Upper lobe of left lung (tissue), 6 donors: Measurements from ENCODE around the gene HS6ST2. TPM values are rescaled to one million over a fixed set of nuclear protein-coding genes. Genes with fewer than 3 reads are reported as not detected.

Experiments
- ATAC-seq, 2 donors: fragments of 200-7000 bp; cut with Tn5 transposase; one replicate each; pipeline ENCODE4 v1.9.1; 2022; ENCODE audit warnings: mild to moderate bottlenecking in 2 of 2, moderate library complexity in 2 of 2; ENCODE audit not compliant: low FRiP score in 2 of 2
- DNase-seq, 2 donors: peaks; one replicate each; pipeline ENCODE4 v3.0.0-alpha.2; 2019 to 2020
- H3K27ac ChIP-seq, 4 donors: fragments of 200-600 bp; sonication (generic); one replicate each; pipeline ENCODE4 v1.5.1; 2016 to 2019
- H3K27me3 ChIP-seq, 4 donors: fragments of 200-600 bp; sonication (generic); one replicate each; pipeline ENCODE4 v1.5.1; 2017 to 2019
- H3K36me3 ChIP-seq, 4 donors: fragments of 200-600 bp; sonication (generic); one replicate each; pipeline ENCODE4 v1.5.1; 2016 to 2019
- H3K4me1 ChIP-seq, 4 donors: fragments of 200-600 bp; sonication (generic); one replicate each; pipeline ENCODE4 v1.5.1; 2018 to 2019
- H3K4me3 ChIP-seq, 4 donors: fragments of 200-600 bp; sonication (generic); one replicate each; pipeline ENCODE4 v1.5.1; 2017 to 2019; ENCODE audit warnings: mild to moderate bottlenecking in 2 of 4, moderate library complexity in 1 of 4
- H3K9me3 ChIP-seq, 4 donors: fragments of 200-600 bp; sonication (generic); one replicate each; pipeline ENCODE4 v1.5.1; 2018 to 2019
- CTCF ChIP-seq, 6 experiments: fragments of 450-650 bp in 4 of 6; fragments of 200-600 bp in 2 of 6; sonication (generic) in 2 of 6; IDR thresholded peaks; one replicate each; pipeline ENCODE4 v1.5.1; 2016 to 2019; ENCODE audit warnings: antibody characterized with exemption in 6 of 6
- EP300 ChIP-seq, 4 donors: sonication (generic); formaldehyde crosslinking; IDR thresholded peaks; one replicate each; pipeline ENCODE4 v1.5.1; 2017; ENCODE audit warnings: antibody characterized with exemption in 4 of 4, control low read depth in 2 of 4
- POLR2A ChIP-seq, 4 donors: fragments of 450-650 bp; IDR thresholded peaks; one replicate each; pipeline ENCODE4 v1.5.1; 2016 to 2017; ENCODE audit warnings: antibody characterized with exemption in 4 of 4, mild to moderate bottlenecking in 2 of 4
- POLR2AphosphoS5 ChIP-seq, 2 donors: sonication (generic); formaldehyde crosslinking; IDR thresholded peaks; one replicate each; pipeline ENCODE4 v1.5.1; 2017; ENCODE audit warnings: antibody characterized with exemption in 2 of 2
- WGBS, 2 donors: methylation state at CpG; one replicate each; pipeline ENCODE4 v1.1.5; 2017 to 2018; 5-methylcytosine and 5-hydroxymethylcytosine counted together
- total RNA-seq, 6 donors: library from RNA; depleted of rRNA in 4 of 6; stranded (reverse); fragments of >200 nt in 4 of 6; gene quantifications; one replicate each; pipeline versions ENCODE4 v1.1.0 to v1.2.1, GENCODE V29; 2016 to 2021
- donor health status: DM: no; HTN: no; CAD: no; lungs with moderate emphysema.
- donor health status: DM: no; HTN: yes; CAD: no; lungs with severe emphysema.

HS6ST2 gene
- total RNA-seq, 6 donors from 2014 or later: 0.30 to 2.5 (median 1.2) TPM

GRCh38 chrX:132774010-132774714 lies 184.3 kb downstream of the HS6ST2 start:
- Histone ChIP-seq H3K4me1 (no peaks in the 10 kb centered on the region), H3K9me3 (no peaks in the 10 kb centered on the region), H3K27me3 (no peaks in the 10 kb centered on the region), H3K27ac (no peak overlapping the region), H3K36me3 (no peaks in the 10 kb centered on the region), H3K4me3 (no peak overlapping the region)
- ATAC-seq (no peak), DNase-seq (no peak)
- 58 to 67% methylated on average over 5 of the region's 5 CpGs for WGBS, 2 donors
- TF ChIP-seq POLR2A (IDR thresholded peaks at IDR 0.05) (no peak), EP300 (IDR thresholded peaks at IDR 0.05) (no peak), CTCF (IDR thresholded peaks at IDR 0.05) (no peak), POLR2AphosphoS5 (IDR thresholded peaks at IDR 0.05) (no peak)

- H3K36me3 ChIP-seq: no peaks in the 10 kb centered on the region
- ATAC-seq: no peak
- no peak for TF ChIP-seq CTCF (IDR thresholded peaks at IDR 0.05)
- no peak for TF ChIP-seq EP300 (IDR thresholded peaks at IDR 0.05)
- TF ChIP-seq POLR2AphosphoS5 (IDR thresholded peaks at IDR 0.05): no peak
- no peak for TF ChIP-seq POLR2A (IDR thresholded peaks at IDR 0.05)
- DNase-seq: no peak
- no peaks in the 10 kb centered on the region for H3K27me3 ChIP-seq
- no peak overlapping the region for H3K27ac ChIP-seq
- 79 to 92% methylated on average over 7 of the region's 7 CpGs for WGBS, 2 donors
- no peaks in the 10 kb centered on the region for H3K4me1 ChIP-seq
- no peak overlapping the region for H3K4me3 ChIP-seq
- H3K9me3 ChIP-seq: no peaks in the 10 kb centered on the region
These were observed 188.8 kb downstream of the HS6ST2 start for GRCh38 chrX:132769609-132770008.

- no peak overlapping the region for H3K27ac ChIP-seq
- H3K9me3 ChIP-seq: no peaks in the 10 kb centered on the region
- no peaks in the 10 kb centered on the region for H3K27me3 ChIP-seq
- H3K4me3 ChIP-seq: no peak overlapping the region
- H3K36me3 ChIP-seq: no peaks in the 10 kb centered on the region
- H3K4me1 ChIP-seq: no peaks in the 10 kb centered on the region
- WGBS, 2 donors: 74 to 100% methylated on average over 1 of the region's 1 CpG
- no peak for DNase-seq
- ATAC-seq: no peak
- no peak for TF ChIP-seq CTCF (IDR thresholded peaks at IDR 0.05)
- TF ChIP-seq EP300 (IDR thresholded peaks at IDR 0.05): no peak
- no peak for TF ChIP-seq POLR2A (IDR thresholded peaks at IDR 0.05)
- no peak for TF ChIP-seq POLR2AphosphoS5 (IDR thresholded peaks at IDR 0.05)
These were observed 192.0 kb downstream of the HS6ST2 start for GRCh38 chrX:132766452-132766851.

GRCh38 chrX:132763528-132763927 lies 194.9 kb downstream of the HS6ST2 start:
- Histone ChIP-seq H3K27ac (no peak overlapping the region), H3K27me3 (no peaks in the 10 kb centered on the region), H3K9me3 (no peaks in the 10 kb centered on the region), H3K36me3 (no peaks in the 10 kb centered on the region), H3K4me3 (no peak overlapping the region), H3K4me1 (no peaks in the 10 kb centered on the region)
- TF ChIP-seq CTCF (IDR thresholded peaks at IDR 0.05) (no peak), POLR2A (IDR thresholded peaks at IDR 0.05) (no peak), POLR2AphosphoS5 (IDR thresholded peaks at IDR 0.05) (no peak), EP300 (IDR thresholded peaks at IDR 0.05) (no peak)
- ATAC-seq (no peak), DNase-seq (no peak)
- 67 to 77% methylated on average over 1 to 3 of the region's 3 CpGs for WGBS, 2 donors

- Histone ChIP-seq H3K27ac (no peak overlapping the region), H3K36me3 (no peaks in the 10 kb centered on the region), H3K4me1 (no peaks in the 10 kb centered on the region), H3K27me3 (no peaks in the 10 kb centered on the region), H3K4me3 (no peak overlapping the region), H3K9me3 (no peaks in the 10 kb centered on the region)
- TF ChIP-seq POLR2AphosphoS5 (IDR thresholded peaks at IDR 0.05) (no peak), EP300 (IDR thresholded peaks at IDR 0.05) (no peak), POLR2A (IDR thresholded peaks at IDR 0.05) (no peak), CTCF (IDR thresholded peaks at IDR 0.05) (no peak)
- 40 to 41% methylated on average over 1 to 4 of the region's 4 CpGs for WGBS, 2 donors
- DNase-seq (no peak), ATAC-seq (no peak)
These were observed 199.7 kb downstream of the HS6ST2 start for GRCh38 chrX:132758759-132759158.
